Effector CD4-positive, alpha-beta T cell (primary cell): Measurements from ENCODE around the gene AUH.
"Not testable (repeated sequence)": the region's sequence is repeated elsewhere in the genome, so short reads cannot be mapped to it uniquely, and the experiment has no call there.

Experiments
- DNase-seq: peaks from one replicate; pipeline ENCODE4 v3.0.0-alpha.2; 2020

The AUH gene

GRCh38 chr9:91378695-91379127, 17.0 kb upstream of the AUH start:
- DNase-seq: no peak

- DNase-seq: not testable (repeated sequence)
These were observed 16.3 kb upstream of the AUH start for GRCh38 chr9:91378054-91378453.

GRCh38 chr9:91376239-91376638, 14.5 kb upstream of the AUH start:
- no peak for DNase-seq

GRCh38 chr9:91374939-91375338, 13.2 kb upstream of the AUH start:
- no peak for DNase-seq

GRCh38 chr9:91371894-91372293, 10.2 kb upstream of the AUH start:
- DNase-seq: no peak

- not testable (repeated sequence) for DNase-seq
These were observed 8.3 kb upstream of the AUH start for GRCh38 chr9:91370006-91370405.

GRCh38 chr9:91364702-91365101, 3.0 kb upstream of the AUH start:
- DNase-seq: no peak

- no peak for DNase-seq
These were observed 2.3 kb upstream of the AUH start for GRCh38 chr9:91364005-91364404.

- DNase-seq: no peak
These were observed 413 bp upstream of the AUH start for GRCh38 chr9:91362051-91362611.

GRCh38 chr9:91360551-91361290, 997 bp downstream of the AUH start:
- DNase-seq: no peak

- no peak for DNase-seq
These were observed 1.8 kb downstream of the AUH start for GRCh38 chr9:91359734-91360470.

GRCh38 chr9:91359083-91359482, 2.6 kb downstream of the AUH start:
- no peak for DNase-seq

- no peak for DNase-seq
These were observed 6.8 kb downstream of the AUH start for GRCh38 chr9:91354881-91355280.

GRCh38 chr9:91349115-91349555, 12.6 kb downstream of the AUH start:
- no peak for DNase-seq

- no peak for DNase-seq
These were observed 13.4 kb downstream of the AUH start for GRCh38 chr9:91348191-91348807.

- no peak for DNase-seq
These were observed 14.3 kb downstream of the AUH start for GRCh38 chr9:91347377-91347776.

GRCh38 chr9:91346644-91347043, 15.1 kb downstream of the AUH start:
- DNase-seq: no peak

- DNase-seq: no peak
These were observed 15.7 kb downstream of the AUH start for GRCh38 chr9:91345978-91346377.

- no peak for DNase-seq
These were observed 19.1 kb downstream of the AUH start for GRCh38 chr9:91342575-91342974.

GRCh38 chr9:91341749-91342148, 20.0 kb downstream of the AUH start:
- no peak for DNase-seq

- no peak for DNase-seq
These were observed 20.4 kb downstream of the AUH start for GRCh38 chr9:91341258-91341746.

GRCh38 chr9:91340395-91340967, 21.2 kb downstream of the AUH start:
- no peak for DNase-seq

GRCh38 chr9:91338681-91339080, 23.0 kb downstream of the AUH start:
- DNase-seq: no peak
